Nephron progenitor cell (in vitro differentiated cells): ENCODE data around the gene RHCG.
A peak's percentile ranks its signal among the peaks of the same experiment; 100 is the strongest.

Experiments
- DNase-seq: peaks from one replicate; pipeline ENCODE4 v3.0.0; 2021
- H3K27ac Mint-ChIP-seq: 2 replicates; pipeline ENCODE4 v1.8.0; 2021; ENCODE audit warnings: mild to moderate bottlenecking, moderate library complexity, mixed read lengths
- H3K27me3 Mint-ChIP-seq: 2 replicates; pipeline ENCODE4 v1.8.0; 2021; ENCODE audit warnings: mild to moderate bottlenecking, low read depth, mixed read lengths; ENCODE audit not compliant: poor library complexity
- H3K36me3 Mint-ChIP-seq: 2 replicates; pipeline ENCODE4 v1.8.0; 2021; ENCODE audit warnings: low read depth, mixed read lengths
- H3K4me1 Mint-ChIP-seq: 2 replicates; pipeline ENCODE4 v1.8.0; 2021; ENCODE audit warnings: mixed read lengths
- H3K4me3 Mint-ChIP-seq: 2 replicates; pipeline ENCODE4 v1.8.0; 2021; ENCODE audit warnings: mild to moderate bottlenecking, moderate library complexity, mixed read lengths
- H3K9me3 Mint-ChIP-seq: 2 replicates; pipeline ENCODE4 v1.8.0; 2021; ENCODE audit warnings: mild to moderate bottlenecking, moderate library complexity, mixed read lengths
- CTCF ChIP-seq: fragments of 200-600 bp; sonication (generic); IDR thresholded peaks from 2 replicates; pipeline ENCODE4 v1.5.0; 2021; ENCODE audit warnings: antibody characterized with exemption

Gene RHCG

GRCh38 chr15:89480505-89480904 lies 15.9 kb downstream of the RHCG start:
- no peaks in the 10 kb centered on the region for H3K4me1 Mint-ChIP-seq
- no peak overlapping the region for H3K4me3 Mint-ChIP-seq
- no peak for DNase-seq
- no peaks in the 10 kb centered on the region for H3K9me3 Mint-ChIP-seq
- no peak for TF ChIP-seq CTCF
- H3K36me3 Mint-ChIP-seq = no peaks in the 10 kb centered on the region
- peaks cover 98% of the 10 kb centered on the region for H3K27me3 Mint-ChIP-seq
- no peak overlapping the region for H3K27ac Mint-ChIP-seq

GRCh38 chr15:89479173-89479572 lies 17.2 kb downstream of the RHCG start:
- DNase-seq = no peak
- TF ChIP-seq CTCF = no peak
- Mint-ChIP-seq H3K27me3 (peaks cover 98% of the 10 kb centered on the region), H3K4me1 (no peaks in the 10 kb centered on the region), H3K9me3 (no peaks in the 10 kb centered on the region), H3K4me3 (no peak overlapping the region), H3K27ac (no peak overlapping the region), H3K36me3 (no peaks in the 10 kb centered on the region)

GRCh38 chr15:89477411-89478242 lies 18.8 kb downstream of the RHCG start:
- Mint-ChIP-seq H3K27me3 (peaks cover 98% of the 10 kb centered on the region), H3K4me3 (no peak overlapping the region), H3K9me3 (no peaks in the 10 kb centered on the region), H3K36me3 (no peaks in the 10 kb centered on the region), H3K27ac (no peak overlapping the region), H3K4me1 (no peaks in the 10 kb centered on the region)
- DNase-seq = no peak
- TF ChIP-seq CTCF = no peak

GRCh38 chr15:89475661-89476060 lies 20.7 kb downstream of the RHCG start:
- Mint-ChIP-seq H3K9me3 (no peaks in the 10 kb centered on the region), H3K4me3 (no peak overlapping the region), H3K27ac (no peak overlapping the region), H3K4me1 (peaks cover 1% of the 10 kb centered on the region), H3K36me3 (no peaks in the 10 kb centered on the region), H3K27me3 (peaks cover 94% of the 10 kb centered on the region)
- no peak for DNase-seq
- TF ChIP-seq CTCF = no peak

GRCh38 chr15:89472785-89473256 lies 23.6 kb downstream of the RHCG start:
- H3K9me3 Mint-ChIP-seq = peaks cover 3% of the 10 kb centered on the region

More at GRCh38 chr15:89472785-89473256, 23.6 kb downstream of the RHCG start:
- H3K4me3 Mint-ChIP-seq = no peak overlapping the region
- H3K27ac Mint-ChIP-seq = no peak overlapping the region
- H3K4me1 Mint-ChIP-seq = peaks cover 15% of the 10 kb centered on the region
- H3K27me3 Mint-ChIP-seq = peaks cover 87% of the 10 kb centered on the region
- DNase-seq = peak; percentile 85
- H3K36me3 Mint-ChIP-seq = no peaks in the 10 kb centered on the region
- peak; percentile 89 for TF ChIP-seq CTCF
